Kasumi-1 (cell line): ENCODE measurements around the gene ADGRB3.

Source experiments
- DNase-seq, 2 experiments: peaks; one replicate each; lab custom pipeline; 2025; lab: John Stamatoyannopoulos, UW

Gene ADGRB3

GRCh38 chr6:69338431-69339162 is 703.5 kb downstream of the ADGRB3 start:
- DNase-seq: no peak

GRCh38 chr6:69339163-69339550 is 704.1 kb downstream of the ADGRB3 start:
- DNase-seq: no peak

GRCh38 chr6:69340196-69340595 is 705.1 kb downstream of the ADGRB3 start:
- no peak for DNase-seq

DNA sequence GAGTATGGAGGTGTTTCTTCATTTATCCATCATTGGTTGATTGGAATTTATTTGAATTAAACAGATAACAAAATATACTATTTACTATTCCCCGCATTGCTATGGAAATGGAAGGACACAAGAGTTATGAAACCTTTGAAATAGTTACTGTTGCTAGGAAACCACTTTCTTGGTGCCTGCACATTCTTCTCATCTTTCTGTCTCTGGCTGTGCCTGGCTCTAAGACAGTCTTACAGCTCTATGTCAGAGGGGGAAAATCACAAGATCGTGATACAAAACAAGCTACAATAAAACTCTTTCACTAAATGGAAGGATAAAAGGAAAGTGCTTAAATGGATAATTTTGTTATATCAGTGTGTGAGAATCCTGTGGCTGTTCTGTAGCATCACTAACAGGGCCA is 708.8 kb downstream of the ADGRB3 start:
- no peak for DNase-seq

GRCh38 chr6:69349771-69350170 is 714.7 kb downstream of the ADGRB3 start:
- DNase-seq: peak; percentile 80 to 81

GRCh38 chr6:69362209-69362608 is 727.1 kb downstream of the ADGRB3 start:
- DNase-seq: no peak

DNA sequence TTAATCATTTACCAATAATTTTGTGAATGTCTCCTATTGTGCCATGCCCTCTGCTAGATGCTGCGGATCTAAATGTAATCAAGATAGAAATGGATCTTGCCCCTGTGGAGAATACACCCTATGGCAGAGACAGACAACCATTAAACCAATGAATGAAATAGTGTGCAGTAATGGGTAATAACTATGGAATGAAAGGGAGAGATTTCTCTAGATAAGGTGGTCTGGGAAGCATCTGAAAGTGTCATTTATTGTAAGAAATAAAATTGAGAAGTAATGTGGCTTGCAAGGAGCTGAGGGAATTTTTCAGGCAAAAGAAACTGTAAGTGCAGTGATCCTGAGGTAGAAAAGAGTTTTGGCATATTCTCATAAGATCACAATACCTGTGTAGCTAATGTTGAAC is 731.7 kb downstream of the ADGRB3 start:
- no peak for DNase-seq

GRCh38 chr6:69368613-69369012 is 733.5 kb downstream of the ADGRB3 start:
- DNase-seq: no peak

- DNase-seq: no peak
Observed at GRCh38 chr6:69370763-69371162, 735.7 kb downstream of the ADGRB3 start.

GRCh38 chr6:69378326-69378725 is 743.2 kb downstream of the ADGRB3 start:
- no peak for DNase-seq

DNA sequence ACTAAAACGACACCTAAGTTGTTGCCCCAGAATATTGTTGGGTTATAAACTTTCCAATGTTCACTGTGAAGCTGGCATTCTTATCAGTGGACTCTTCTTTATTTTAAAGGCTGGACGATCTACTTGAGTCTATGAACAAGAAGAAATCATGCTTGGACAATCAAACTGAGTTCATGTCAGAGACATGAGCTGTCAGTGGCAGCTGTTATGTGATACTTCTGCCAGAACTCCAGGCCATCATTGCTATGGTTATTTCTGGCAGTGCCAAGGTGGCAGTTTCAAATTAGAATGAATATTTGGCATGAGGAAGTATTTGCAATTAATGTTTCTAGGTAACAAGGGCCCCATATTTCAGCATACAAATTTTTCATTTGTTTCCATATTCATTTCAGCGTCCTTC is 744.4 kb downstream of the ADGRB3 start:
- DNase-seq: no peak

DNA sequence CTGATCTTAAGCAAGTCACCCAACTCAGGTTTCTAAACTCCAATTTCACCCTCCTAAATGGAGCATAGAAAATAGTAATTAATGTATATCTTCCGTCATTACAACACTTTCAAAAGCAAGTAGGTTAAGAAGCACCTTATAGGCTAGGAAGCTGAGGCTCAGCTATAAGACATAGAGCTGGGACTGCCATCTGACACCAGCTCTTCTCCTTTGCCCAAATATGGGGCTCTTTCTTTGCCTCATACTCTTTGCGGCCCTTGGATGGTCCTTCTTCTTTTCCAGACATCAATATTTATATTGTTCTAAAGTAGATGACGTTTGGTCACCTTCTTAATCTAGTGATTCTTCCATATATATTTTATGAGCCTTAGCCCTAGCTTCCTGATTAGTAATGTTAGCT is 748.5 kb downstream of the ADGRB3 start:
- no peak for DNase-seq

DNA sequence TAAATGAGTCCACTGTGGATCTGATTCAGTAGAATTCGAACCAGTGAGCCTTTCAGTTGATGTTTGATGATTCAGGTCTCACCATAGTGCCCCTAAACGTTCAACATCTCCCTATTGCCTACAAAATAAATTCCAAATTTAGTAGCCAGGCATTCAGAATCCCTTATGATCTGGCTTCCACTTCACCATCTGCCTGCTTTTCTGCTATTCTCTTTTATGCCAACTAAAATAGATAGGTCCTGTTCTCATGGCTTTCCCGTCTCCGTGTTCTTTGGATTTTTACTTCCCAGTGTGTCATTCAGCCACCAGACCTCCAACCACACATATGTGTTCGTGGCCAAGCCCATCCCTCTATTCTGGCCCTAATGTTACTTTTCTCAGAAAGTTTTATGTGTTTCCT is 751.3 kb downstream of the ADGRB3 start:
- no peak for DNase-seq

GRCh38 chr6:69390125-69390524 is 755.0 kb downstream of the ADGRB3 start:
- DNase-seq: peak; percentile 45 to 58

DNA sequence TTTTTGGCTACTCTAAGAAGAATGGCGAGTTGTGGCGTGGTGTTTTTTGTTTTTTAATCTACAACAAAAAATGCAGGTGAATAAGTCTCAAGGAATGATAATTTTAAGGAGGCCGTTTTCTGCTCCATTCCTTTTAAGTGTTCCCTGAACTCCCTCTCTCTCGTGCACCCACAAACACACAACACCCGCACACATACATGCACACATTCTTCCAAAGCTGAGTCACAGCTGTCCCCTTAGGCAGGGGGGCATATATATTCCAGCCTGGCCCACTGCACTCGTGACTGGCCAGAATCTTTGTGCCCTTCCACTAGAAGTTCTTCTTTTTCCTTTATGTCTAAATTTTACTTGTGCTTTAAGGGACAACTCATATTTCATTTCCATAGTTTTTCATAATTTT is 756.0 kb downstream of the ADGRB3 start:
- DNase-seq: no peak

- DNase-seq: no peak
Observed at GRCh38 chr6:69392745-69393144, 757.7 kb downstream of the ADGRB3 start.

DNA sequence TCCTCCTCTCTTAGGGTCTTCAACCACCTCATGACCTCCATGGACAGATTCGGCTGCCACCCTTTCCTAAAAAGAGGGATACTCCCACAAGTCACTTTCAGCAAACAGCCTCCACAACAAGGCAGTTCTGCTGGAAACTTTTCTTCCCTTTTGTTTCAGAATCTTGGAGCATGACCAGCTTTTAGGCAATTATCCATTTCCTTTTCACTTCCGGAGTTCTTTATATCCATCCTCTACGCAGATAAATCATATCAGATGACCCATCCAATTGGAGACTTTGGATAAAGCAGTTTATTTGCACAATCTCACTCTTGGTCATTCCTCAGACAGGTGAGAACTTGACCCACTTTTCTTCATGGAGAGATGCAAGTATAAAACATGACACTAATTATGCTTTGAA is 763.2 kb downstream of the ADGRB3 start:
- DNase-seq: no peak

GRCh38 chr6:69398729-69399128 is 763.6 kb downstream of the ADGRB3 start:
- no peak for DNase-seq

GRCh38 chr6:69408886-69409285 is 773.8 kb downstream of the ADGRB3 start:
- DNase-seq: no peak

DNA sequence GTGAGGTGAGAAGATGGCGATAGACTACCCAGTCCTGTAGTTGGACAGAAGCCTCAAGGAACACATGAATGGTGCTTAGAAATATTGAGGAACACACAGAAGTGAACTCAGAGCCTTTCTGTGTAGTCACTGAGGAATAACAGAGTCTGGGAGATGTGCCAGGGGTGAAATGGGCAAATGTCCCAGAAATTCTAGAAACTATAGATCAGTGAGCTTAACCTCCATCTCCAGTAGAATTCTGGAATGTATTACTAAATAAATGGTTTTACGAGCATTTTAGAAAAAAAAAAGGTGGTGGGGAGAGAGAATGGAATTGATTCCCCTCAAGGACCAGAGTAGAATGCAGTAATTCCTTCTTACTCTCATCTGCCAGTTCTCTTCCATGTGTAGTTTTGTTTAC is 781.7 kb downstream of the ADGRB3 start:
- DNase-seq: no peak

GRCh38 chr6:69421269-69421668 is 786.2 kb downstream of the ADGRB3 start:
- DNase-seq: no peak

GRCh38 chr6:69422020-69422419 is 786.9 kb downstream of the ADGRB3 start:
- no peak for DNase-seq

DNA sequence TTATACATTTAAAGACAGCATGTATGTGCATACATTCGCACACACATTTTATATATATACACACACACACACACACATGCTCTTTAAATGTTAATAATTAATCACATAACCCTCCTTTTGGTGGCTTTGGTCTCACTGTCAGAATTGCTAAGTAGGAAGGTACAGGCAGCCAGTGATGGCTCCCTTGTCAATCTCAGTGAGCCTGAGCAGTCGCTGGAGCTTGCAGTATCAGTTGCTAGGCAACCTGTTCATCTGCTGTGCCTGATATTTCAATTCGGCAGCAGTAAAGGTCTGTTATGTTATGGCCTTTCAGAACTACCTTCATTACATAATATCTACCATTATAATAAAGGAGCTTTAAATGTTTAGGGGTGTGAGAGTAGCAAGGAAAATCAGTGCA is 787.4 kb downstream of the ADGRB3 start:
- no peak for DNase-seq

DNA sequence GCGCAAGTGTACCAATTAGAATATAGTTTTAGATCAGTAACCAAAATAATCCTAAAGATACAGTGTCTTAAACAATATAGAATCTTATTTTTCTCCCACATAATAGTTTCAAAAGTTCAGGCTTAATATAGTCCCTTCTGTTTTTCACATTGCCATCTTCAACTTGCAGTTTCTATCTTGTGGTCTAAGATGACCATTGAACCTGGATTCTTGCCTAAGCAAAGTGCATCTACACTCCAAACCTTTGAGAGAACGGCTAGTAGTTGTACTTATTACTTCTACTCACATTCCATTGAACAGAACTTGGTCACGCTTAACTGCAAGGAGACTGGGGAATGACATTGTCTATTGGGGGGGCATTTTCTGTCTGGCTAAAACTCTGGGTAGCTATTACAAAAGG is 788.7 kb downstream of the ADGRB3 start:
- no peak for DNase-seq
